Measurements from ENCODE around the gene TMEM201.
A peak's percentile ranks its signal among the peaks of the same experiment; 100 is the strongest.

The TMEM201 gene

DNA sequence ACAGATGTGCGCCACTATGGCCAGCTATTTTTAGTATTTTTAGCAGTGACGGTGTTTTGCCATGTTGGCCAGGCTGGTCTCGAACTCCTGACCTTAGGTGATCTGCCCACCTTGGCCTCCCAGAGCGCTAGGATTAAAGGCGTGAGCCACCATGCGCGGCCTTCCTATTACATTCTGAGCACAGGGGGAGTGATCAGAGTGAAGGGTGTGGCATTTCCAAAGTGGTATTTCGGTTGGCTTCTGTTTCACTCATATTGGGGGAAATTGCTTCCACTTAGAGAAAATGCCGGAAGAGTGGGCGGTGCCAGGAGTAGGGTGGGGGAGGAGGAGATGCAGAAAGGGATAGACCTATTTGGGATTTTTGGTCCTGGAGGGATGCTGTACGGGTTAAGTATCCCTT is 67.1 kb downstream of the TMEM201 start:
- DNase-seq (ENCODE audit: low read depth): no peak
- TF ChIP-seq, protein P1, sequence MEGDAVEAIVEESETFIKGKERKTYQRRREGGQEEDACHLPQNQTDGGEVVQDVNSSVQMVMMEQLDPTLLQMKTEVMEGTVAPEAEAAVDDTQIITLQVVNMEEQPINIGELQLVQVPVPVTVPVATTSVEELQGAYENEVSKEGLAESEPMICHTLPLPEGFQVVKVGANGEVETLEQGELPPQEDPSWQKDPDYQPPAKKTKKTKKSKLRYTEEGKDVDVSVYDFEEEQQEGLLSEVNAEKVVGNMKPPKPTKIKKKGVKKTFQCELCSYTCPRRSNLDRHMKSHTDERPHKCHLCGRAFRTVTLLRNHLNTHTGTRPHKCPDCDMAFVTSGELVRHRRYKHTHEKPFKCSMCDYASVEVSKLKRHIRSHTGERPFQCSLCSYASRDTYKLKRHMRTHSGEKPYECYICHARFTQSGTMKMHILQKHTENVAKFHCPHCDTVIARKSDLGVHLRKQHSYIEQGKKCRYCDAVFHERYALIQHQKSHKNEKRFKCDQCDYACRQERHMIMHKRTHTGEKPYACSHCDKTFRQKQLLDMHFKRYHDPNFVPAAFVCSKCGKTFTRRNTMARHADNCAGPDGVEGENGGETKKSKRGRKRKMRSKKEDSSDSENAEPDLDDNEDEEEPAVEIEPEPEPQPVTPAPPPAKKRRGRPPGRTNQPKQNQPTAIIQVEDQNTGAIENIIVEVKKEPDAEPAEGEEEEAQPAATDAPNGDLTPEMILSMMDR (conservative IDR thresholded peaks at IDR 0.05; ENCODE audit: low read depth, low read length): no peak

DNA sequence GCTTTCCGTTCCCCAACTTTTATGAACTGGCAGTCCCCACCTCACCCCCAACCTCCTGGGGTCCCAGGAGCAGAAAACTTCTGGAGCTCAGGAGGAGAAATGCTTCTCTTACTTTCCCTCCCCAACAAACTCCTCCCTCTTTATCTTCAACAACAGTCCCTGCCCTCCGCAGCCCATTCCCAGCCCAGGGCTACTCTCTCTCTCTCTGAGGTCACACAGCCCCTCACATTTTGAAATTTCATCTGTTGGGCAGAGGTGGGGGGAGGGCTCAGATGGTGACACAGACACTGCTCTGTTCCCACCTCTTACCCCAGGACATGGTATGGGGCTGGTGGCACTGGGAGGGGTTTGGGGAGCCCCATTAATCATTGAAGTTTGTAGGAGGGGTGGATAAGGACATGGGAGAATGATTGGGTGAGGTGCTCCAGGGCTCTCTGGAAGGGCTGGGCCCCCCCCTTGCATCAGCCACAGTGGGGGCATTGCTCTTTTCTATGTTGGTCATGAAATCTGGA is 68.9 kb downstream of the TMEM201 start:
- TF ChIP-seq, protein P1 (conservative IDR thresholded peaks at IDR 0.05; ENCODE audit: low read depth, low read length): no peak
- no peak overlapping the region for H3K4me3 ChIP-seq (ENCODE audit: low read depth, low read length)
- DNase-seq (ENCODE audit: low read depth): no peak

More for the DNA sequence above, 67.1 kb downstream of the TMEM201 start:
- H3K4me3 ChIP-seq (ENCODE audit: low read depth, low read length): no peak overlapping the region

DNA sequence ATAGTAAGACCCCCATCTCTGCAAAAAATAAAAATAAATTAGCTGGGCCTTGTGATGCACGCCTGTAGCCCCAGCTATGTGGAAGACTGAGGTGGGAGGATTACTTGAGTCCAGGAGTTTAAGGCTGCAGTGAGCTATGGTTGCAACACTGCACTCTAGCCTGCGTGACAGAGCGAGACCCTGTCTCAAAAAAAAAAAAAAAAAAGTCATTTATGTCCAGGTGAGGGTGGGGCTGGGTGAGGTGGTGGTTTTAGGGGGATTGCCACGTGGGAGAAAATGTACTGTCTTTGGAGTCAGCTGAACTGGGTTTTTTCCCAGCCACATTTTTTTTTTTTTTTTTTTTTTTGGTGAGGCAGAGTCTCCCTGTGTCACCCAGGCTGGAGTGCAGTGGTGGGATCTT is 69.5 kb downstream of the TMEM201 start:
- TF ChIP-seq, protein P1 (conservative IDR thresholded peaks at IDR 0.05; ENCODE audit: low read depth, low read length): no peak
- H3K4me3 ChIP-seq (ENCODE audit: low read depth, low read length): no peak overlapping the region
- DNase-seq (ENCODE audit: low read depth): no peak

DNA sequence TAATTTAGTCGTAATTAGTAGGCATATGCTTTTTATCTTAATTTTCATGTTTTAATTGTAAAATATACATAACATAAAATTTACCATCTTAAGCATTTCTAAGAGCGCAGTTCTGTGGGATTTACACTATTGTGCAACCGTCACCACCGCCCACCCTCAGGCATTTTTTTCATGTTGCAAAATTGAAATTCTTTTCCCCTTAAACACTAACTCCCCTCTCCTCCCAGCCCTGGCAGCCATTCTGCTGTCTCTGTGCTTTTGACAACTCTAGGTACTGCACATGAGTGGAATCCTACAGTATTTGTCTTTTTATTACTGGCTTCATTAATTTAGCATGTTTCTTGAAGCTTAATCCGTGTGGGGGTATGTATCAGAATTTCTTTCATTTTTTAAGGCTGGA is 70.6 kb downstream of the TMEM201 start:
- DNase-seq (ENCODE audit: low read depth): peak; percentile 86
- TF ChIP-seq, protein P1 (conservative IDR thresholded peaks at IDR 0.05; ENCODE audit: low read depth, low read length): no peak

DNA sequence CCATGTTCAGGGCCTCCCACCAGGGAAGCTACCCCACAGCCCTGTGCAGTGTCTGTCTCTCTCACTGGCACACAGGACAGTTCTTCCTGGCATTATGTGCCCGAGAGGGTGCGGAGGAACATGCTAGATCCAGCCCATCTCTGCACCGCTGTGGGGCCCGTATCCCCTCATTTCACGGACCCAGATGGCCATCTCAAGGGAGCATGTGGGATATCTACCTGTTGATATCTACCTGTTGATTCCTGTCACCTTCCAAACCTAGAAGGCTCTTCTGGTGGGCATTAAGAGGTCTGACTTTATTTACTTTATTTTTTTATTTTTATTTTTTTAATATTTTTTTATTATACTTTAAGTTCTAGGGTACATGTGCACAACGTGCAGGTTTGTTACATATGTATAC is 74.5 kb downstream of the TMEM201 start:
- no peak overlapping the region for H3K4me3 ChIP-seq (ENCODE audit: low read depth, low read length)
- DNase-seq (ENCODE audit: low read depth): no peak
- TF ChIP-seq, protein P1 (conservative IDR thresholded peaks at IDR 0.05; ENCODE audit: low read depth, low read length): no peak

More for the DNA sequence above, 70.6 kb downstream of the TMEM201 start:
- no peak overlapping the region for H3K4me3 ChIP-seq (ENCODE audit: low read depth, low read length)
